HCT116 (cell line): ENCODE results near the gene PAX1. TPM values are rescaled to one million over a fixed set of nuclear protein-coding genes. Genes with fewer than 3 reads are reported as not detected.

Experiments used
- ATAC-seq: fragments of 200-7000 bp; cut with Tn5 transposase; 2 replicates; pipeline ENCODE4 v1.9.1; 2020; ENCODE audit warnings: mild to moderate bottlenecking, moderate library complexity
- BruUV-seq: library from RNA; stranded (reverse); fragments of 400-500 nt; replicated peaks from 2 replicates; lab custom pipeline; 2021; lab: Mats Ljungman, UMichigan
- CTCF ChIA-PET: fragments of 300-600 bp; sonication (Branson Sonifier 250); formaldehyde crosslinking; loops from one replicate; lab custom pipeline; 2021; ENCODE audit warnings: antibody characterized with exemption; lab: Charles Lee
- POLR2A ChIA-PET: fragments of 300-600, 350-600 bp; sonication (Branson Sonifier 250); formaldehyde crosslinking; loops from one replicate; lab custom pipeline; 2021; ENCODE audit warnings: antibody characterized with exemption; lab: Charles Lee
- RAD21 ChIA-PET, 2 experiments: fragments of 300-600 bp; sonication (Branson Sonifier 250); formaldehyde crosslinking; loops; one replicate each; lab custom pipeline; 2023; ENCODE audit warnings: low total read pairs in 2 of 2; ENCODE audit not compliant: uncharacterized antibody in 2 of 2, unreplicated experiment in 2 of 2, low non-redundant PET in 1 of 2; lab: Charles Lee
- DNase-seq: peaks from one replicate; pipeline ENCODE4 v3.0.0-alpha.2; 2010; ENCODE audit warnings: low read depth, low spot score
- H2AFZ ChIP-seq: fragments of 200-600 bp; shearing (Covaris generic), sonication (generic); 2 replicates; pipeline ENCODE4 v1.6.1; 2017; ENCODE audit warnings: low read depth, mixed run types, mixed read lengths, antibody characterized with exemption, low read length; ENCODE audit not compliant: poor library complexity, severe bottlenecking
- H3K27ac ChIP-seq: 2 replicates; pipeline ENCODE4 v1.5.1; 2012; ENCODE audit warnings: low read depth, low read length
- H3K27me3 ChIP-seq: fragments of 200-600 bp; sonication (generic); 2 replicates; pipeline ENCODE4 v1.6.1; 2016; ENCODE audit warnings: mixed run types, low read length, mixed read lengths; ENCODE audit not compliant: insufficient read depth
- H3K36me3 ChIP-seq, 2 experiments: fragments of 200-500 bp in 1 of 2; fragments of 200-600 bp in 1 of 2; sonication (Bioruptor generic) in 1 of 2; sonication (generic) in 1 of 2; 2 replicates each; pipeline versions ENCODE4 v1.5.1 to v1.6.1; 2014 to 2016; ENCODE audit warnings: low read length in 2 of 2, inconsistent platforms in 1 of 2, mixed read lengths in 1 of 2, mixed run types in 1 of 2; ENCODE audit not compliant: insufficient read depth in 2 of 2, control insufficient read depth in 1 of 2
- H3K4me1 ChIP-seq, 2 experiments: fragments of 200-600 bp in 1 of 2; sonication (generic) in 1 of 2; 2 replicates each; pipeline versions ENCODE4 v1.5.1 to v1.6.1; 2012 to 2017; ENCODE audit warnings: low read length in 2 of 2, inconsistent platforms in 1 of 2, mild to moderate bottlenecking in 1 of 2, mixed read lengths in 1 of 2, mixed run types in 1 of 2, moderate library complexity in 1 of 2; ENCODE audit not compliant: insufficient read depth in 2 of 2, control insufficient read depth in 1 of 2
- H3K4me2 ChIP-seq: fragments of 200-600 bp; sonication (generic); 2 replicates; pipeline ENCODE4 v1.6.1; 2017; ENCODE audit warnings: mixed run types, low read length, mixed read lengths
- H3K4me3 ChIP-seq, 2 experiments: fragments of 200-600 bp in 1 of 2; sonication (generic) in 1 of 2; replicated peaks in 1 of 2; 2 replicates each; pipeline ENCODE4 v1.5.1; 2011 to 2016; ENCODE audit warnings: low read length in 2 of 2, control low read depth in 1 of 2, low read depth in 1 of 2, mild to moderate bottlenecking in 1 of 2, mixed read lengths in 1 of 2, mixed run types in 1 of 2
- H3K79me2 ChIP-seq: fragments of 200-600 bp; sonication (generic); 2 replicates; pipeline ENCODE4 v1.6.1; 2017; ENCODE audit warnings: mild to moderate bottlenecking, mixed run types, low read length, moderate library complexity, mixed read lengths; ENCODE audit not compliant: insufficient read depth
- H3K9ac ChIP-seq: fragments of 200-600 bp; sonication (generic); 2 replicates; pipeline ENCODE4 v1.6.1; 2016; ENCODE audit warnings: low read length, mixed read lengths
- H3K9me2 ChIP-seq: fragments of 200-600 bp; sonication (generic), shearing (Covaris generic); 2 replicates; pipeline ENCODE4 v1.6.1; 2017; ENCODE audit warnings: mixed run types, mild to moderate bottlenecking, moderate library complexity; ENCODE audit not compliant: insufficient read depth
- H3K9me3 ChIP-seq, 2 experiments: fragments of 200-500 bp in 1 of 2; fragments of 200-600 bp in 1 of 2; sonication (Bioruptor generic) in 1 of 2; sonication (generic) in 1 of 2; 2 replicates each; pipeline ENCODE4 v1.6.1; 2014 to 2017; ENCODE audit warnings: low read length in 2 of 2, mixed read lengths in 2 of 2, inconsistent platforms in 1 of 2, low read depth in 1 of 2, mild to moderate bottlenecking in 1 of 2, mixed run types in 1 of 2, moderate library complexity in 1 of 2; ENCODE audit not compliant: control insufficient read depth in 1 of 2, insufficient read depth in 1 of 2
- H4K20me1 ChIP-seq: fragments of 200-600 bp; sonication (generic), shearing (Covaris generic); 2 replicates; pipeline ENCODE4 v1.6.1; 2017; ENCODE audit warnings: mixed run types, mild to moderate bottlenecking, moderate library complexity; ENCODE audit not compliant: insufficient read depth
- CBX3 ChIP-seq: IDR thresholded peaks from 2 replicates; pipeline ENCODE4 v1.6.1; 2012; ENCODE audit warnings: low read depth
- CEBPB ChIP-seq: IDR thresholded peaks from 2 replicates; pipeline ENCODE4 v1.6.1; 2012; ENCODE audit warnings: low read depth
- EGR1 ChIP-seq: IDR thresholded peaks from 2 replicates; pipeline ENCODE4 v1.6.1; 2012; ENCODE audit warnings: low read depth
- ELF1 ChIP-seq: IDR thresholded peaks from 2 replicates; pipeline ENCODE4 v1.6.1; 2012; ENCODE audit warnings: low read depth, borderline replicate concordance
- EZH2phosphoT487 ChIP-seq: fragments of 200-600 bp; IDR thresholded peaks from 2 replicates; pipeline ENCODE4 v1.6.1; 2018; ENCODE audit warnings: antibody characterized with exemption, borderline replicate concordance
- FOSL1 ChIP-seq: IDR thresholded peaks from 2 replicates; pipeline ENCODE4 v1.6.1; 2012; ENCODE audit warnings: low read depth
- JUND ChIP-seq: IDR thresholded peaks from 2 replicates; pipeline ENCODE4 v1.6.1; 2012
- POLR2A ChIP-seq: IDR thresholded peaks from 2 replicates; pipeline ENCODE4 v1.7.0; 2011; ENCODE audit warnings: borderline replicate concordance; ENCODE audit not compliant: insufficient read depth, insufficient read length; ENCODE audit errors: extremely low read depth
- POLR2AphosphoS5 ChIP-seq: IDR thresholded peaks from 2 replicates; pipeline ENCODE4 v1.6.1; 2011; ENCODE audit warnings: mild to moderate bottlenecking, low read depth, low read length, moderate library complexity
- RAD21 ChIP-seq: IDR thresholded peaks from 2 replicates; pipeline ENCODE4 v1.6.1; 2012; ENCODE audit warnings: low read depth, mild to moderate bottlenecking
- SIN3A ChIP-seq: IDR thresholded peaks from 2 replicates; pipeline ENCODE4 v1.6.1; 2012; ENCODE audit warnings: low read depth
- SP1 ChIP-seq: IDR thresholded peaks from 2 replicates; pipeline ENCODE4 v1.6.1; 2012; ENCODE audit warnings: low read depth
- SRF ChIP-seq: IDR thresholded peaks from 2 replicates; pipeline ENCODE4 v1.6.1; 2012; ENCODE audit warnings: low read depth
- YY1 ChIP-seq: IDR thresholded peaks from 2 replicates; pipeline ENCODE4 v1.6.1; 2011; ENCODE audit warnings: low read length, low read depth, moderate library complexity, mild to moderate bottlenecking; ENCODE audit not compliant: insufficient replicate concordance; ENCODE audit errors: extremely low read depth
- ZFX ChIP-seq: fragments of 450-650 bp; IDR thresholded peaks from 2 replicates; pipeline ENCODE4 v1.6.1; 2017
- ZNF274 ChIP-seq: fragments of 200-500 bp; sonication (Bioruptor generic); IDR thresholded peaks from 2 replicates; pipeline ENCODE4 v1.6.1; 2014; ENCODE audit warnings: mild to moderate bottlenecking, low read depth, low read length, inconsistent platforms
- intact Hi-C: fragments of 100-400 bp; cut with micrococcal nuclease; formaldehyde crosslinking; loops from 2 replicates; pipeline ENCODE4 v1.10.0; 2022
- total RNA-seq: library from RNA; stranded (reverse); gene quantifications from one replicate; pipeline ENCODE4 v1.2.1, GENCODE V29; 2021; ENCODE audit not compliant: unreplicated experiment
- TF ChIP-seq, protein P1 (sequence below): IDR thresholded peaks from 2 replicates; pipeline ENCODE4 v1.6.1; 2012

The PAX1 gene
- total RNA-seq, 1 experiment from 2014 or later: not detected

GRCh38 chr20:21682521-21682954 lies 22.9 kb upstream of the PAX1 start:
- Histone ChIP-seq H3K4me3 (no peak overlapping the region), H3K36me3 (no peaks in the 10 kb centered on the region), H3K4me1 (no peaks in the 10 kb centered on the region), H3K79me2 (no peaks in the 10 kb centered on the region), H3K4me2 (no peak overlapping the region), H4K20me1 (no peaks in the 10 kb centered on the region), H3K27ac (no peak overlapping the region), H2AFZ (no peak overlapping the region), H3K9me3 (no peaks in the 10 kb centered on the region), H3K9me2 (no peaks in the 10 kb centered on the region), H3K9ac (no peak overlapping the region), H3K27me3 (no peaks in the 10 kb centered on the region)
- POLR2A ChIA-PET: no interaction called here
- DNase-seq (no peak), ATAC-seq (no peak)
- no TSS peak for BruUV-seq
- CTCF ChIA-PET: no interaction called here
- intact Hi-C loops: no loop called here
- no peak for TF ChIP-seq POLR2AphosphoS5
- no peak for TF ChIP-seq EGR1
- no peak for TF ChIP-seq ZNF274
- no peak for TF ChIP-seq RAD21
- TF ChIP-seq SIN3A: no peak
- no peak for TF ChIP-seq FOSL1
- TF ChIP-seq YY1: no peak
- no peak for TF ChIP-seq POLR2A
- no peak for TF ChIP-seq CEBPB
- TF ChIP-seq ZFX: no peak
- TF ChIP-seq JUND: no peak
- no peak for TF ChIP-seq ELF1
- no peak for TF ChIP-seq SP1
- no peak for TF ChIP-seq EZH2phosphoT487
- no peak for TF ChIP-seq SRF
- TF ChIP-seq, protein P1, sequence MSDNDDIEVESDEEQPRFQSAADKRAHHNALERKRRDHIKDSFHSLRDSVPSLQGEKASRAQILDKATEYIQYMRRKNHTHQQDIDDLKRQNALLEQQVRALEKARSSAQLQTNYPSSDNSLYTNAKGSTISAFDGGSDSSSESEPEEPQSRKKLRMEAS: no peak
- TF ChIP-seq CBX3: no peak
- RAD21 ChIA-PET: no interaction called here
